AG04450 (cell line): ENCODE measurements around the gene ZNF777. TPM values are rescaled to one million over a fixed set of nuclear protein-coding genes. Genes with fewer than 3 reads are reported as not detected.

Experiments
- CTCF ChIA-PET: fragments of 300-600, 350-600 bp; formaldehyde crosslinking; extraction: SDS; loops from one replicate; lab custom pipeline; 2022; ENCODE audit warnings: antibody characterized with exemption, inconsistent platforms; lab: Charles Lee
- POLR2A ChIA-PET: fragments of 350-600 bp; formaldehyde crosslinking; extraction: SDS; loops from one replicate; lab custom pipeline; 2021; ENCODE audit warnings: antibody characterized with exemption, inconsistent platforms; lab: Yijun Ruan, JAX
- DNase-seq: peaks from one replicate; pipeline ENCODE4 v3.0.0-alpha.2; 2011; ENCODE audit warnings: low read depth, low spot score
- H3K27ac ChIP-seq: one replicate; pipeline ENCODE4 v1.5.1; 2012; ENCODE audit warnings: low read depth, low read length, control low read depth
- H3K27me3 ChIP-seq: one replicate; pipeline ENCODE4 v1.6.0; 2012; ENCODE audit warnings: low read length; ENCODE audit not compliant: control insufficient read depth, insufficient read depth
- H3K4me3 ChIP-seq: 2 replicates; pipeline ENCODE4 v1.5.1; 2011; ENCODE audit warnings: mild to moderate bottlenecking, low read depth, low read length, control low read depth
- H3K9me3 ChIP-seq: 2 replicates; pipeline ENCODE4 v1.5.1; 2012; ENCODE audit warnings: low read length; ENCODE audit not compliant: control insufficient read depth, insufficient read depth
- CTCF ChIP-seq: IDR thresholded peaks from 2 replicates; pipeline ENCODE4 v1.5.1; 2011; ENCODE audit warnings: low read depth, low read length, control low read depth, inconsistent platforms
- polyA minus RNA-seq: library from RNA; depleted of rRNA, polyadenylated mRNA; stranded (reverse); fragments of >200 nt; gene quantifications from 2 replicates; pipeline ENCODE4 v1.2.3, GENCODE V29; 2011; rRNA and poly(A)+ RNA removed
- polyA plus RNA-seq: library from polyadenylated mRNA; depleted of rRNA; stranded (reverse); fragments of >200 nt; gene quantifications from 2 replicates; pipeline ENCODE4 v1.2.3, GENCODE V29; 2011; rRNA removed

Gene ZNF777
- polyA plus RNA-seq (3.4 and 3.8 TPM in 2 replicates), polyA minus RNA-seq (6.3 and 7.2 TPM in 2 replicates)

GRCh38 chr7:149460493-149461277, at the start of gene ZNF777:
TSS of gene ZNF777 (minus strand) at chr7:149461062. CDS start at chr7:149456022, 5,040 bp downstream.
- DNase-seq = peak; percentile 60
- peak within 1 kb of the TSS; percentile 67 for H3K4me3 ChIP-seq
- TF ChIP-seq CTCF = peak; percentile 52
- no peak within 1 kb of the TSS for H3K27ac ChIP-seq
- ChIA-PET POLR2A (interaction anchor here (0.6 to 1.7 kb wide), 4 partner anchors 14 to 151 kb away, joined by 3 to 12 read pairs (median 4); no protein-coding TSS in a partner anchor), CTCF (interaction anchor here (0.7 to 1.3 kb wide), 6 partner anchors 14 to 53 kb away, joined by 3 to 5 read pairs (median 3); no protein-coding TSS in a partner anchor)
- peaks cover 6% of the 10 kb centered on the region for H3K27me3 ChIP-seq
- H3K9me3 ChIP-seq = no peaks in the 10 kb centered on the region

DNA sequence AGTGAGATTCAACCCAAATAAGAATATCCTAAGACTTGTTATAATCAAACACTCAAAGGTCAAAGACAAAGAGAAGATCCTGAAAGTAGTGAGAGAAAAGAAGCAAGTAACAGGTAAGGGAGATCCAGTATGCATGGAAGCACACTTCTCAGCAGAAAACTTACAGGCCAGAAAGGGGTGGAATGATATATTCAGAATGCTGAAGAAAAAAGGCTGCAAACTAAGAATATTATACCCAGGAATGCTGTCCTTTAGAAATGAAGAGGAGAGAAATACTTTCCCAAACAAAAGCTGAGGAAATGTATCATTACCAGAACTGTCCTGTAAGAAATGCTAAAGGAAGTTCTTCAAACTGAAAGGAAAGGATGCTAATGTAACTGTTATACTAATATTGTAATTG, 49.4 kb upstream of the ZNF777 start:
- POLR2A ChIA-PET = no interaction called here

DNA sequence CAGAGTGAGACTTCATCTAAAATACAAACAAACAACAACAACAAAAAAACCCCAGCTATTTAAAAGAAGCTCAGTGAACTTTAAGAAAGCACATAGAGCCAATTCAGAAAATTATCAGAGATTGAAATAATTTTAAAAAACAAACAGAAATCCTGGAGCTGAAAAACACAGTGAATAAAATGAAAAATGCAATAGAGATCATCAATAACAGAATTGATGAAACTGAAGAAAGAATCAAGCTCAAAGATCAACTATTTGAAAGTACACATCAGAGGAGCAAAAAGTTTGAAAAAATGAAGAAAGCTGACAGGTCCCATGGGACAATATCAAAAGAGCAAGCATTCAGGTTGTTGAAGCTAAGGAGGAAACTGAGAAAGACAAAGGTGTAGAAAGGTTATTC, 48.9 kb upstream of the ZNF777 start:
- Histone ChIP-seq H3K27ac (no peak overlapping the region), H3K4me3 (no peak overlapping the region), H3K9me3 (peaks cover 3% of the 10 kb centered on the region), H3K27me3 (no peaks in the 10 kb centered on the region)
- ChIA-PET CTCF (no interaction called here), POLR2A (no interaction called here)
- no peak for TF ChIP-seq CTCF
- no peak for DNase-seq

More for the DNA sequence above, 49.4 kb upstream of the ZNF777 start:
- H3K9me3 ChIP-seq = peaks cover 3% of the 10 kb centered on the region
- CTCF ChIA-PET = no interaction called here
- TF ChIP-seq CTCF = no peak
- DNase-seq = no peak
- no peaks in the 10 kb centered on the region for H3K27me3 ChIP-seq
- H3K27ac ChIP-seq = no peak overlapping the region
- H3K4me3 ChIP-seq = no peak overlapping the region

DNA sequence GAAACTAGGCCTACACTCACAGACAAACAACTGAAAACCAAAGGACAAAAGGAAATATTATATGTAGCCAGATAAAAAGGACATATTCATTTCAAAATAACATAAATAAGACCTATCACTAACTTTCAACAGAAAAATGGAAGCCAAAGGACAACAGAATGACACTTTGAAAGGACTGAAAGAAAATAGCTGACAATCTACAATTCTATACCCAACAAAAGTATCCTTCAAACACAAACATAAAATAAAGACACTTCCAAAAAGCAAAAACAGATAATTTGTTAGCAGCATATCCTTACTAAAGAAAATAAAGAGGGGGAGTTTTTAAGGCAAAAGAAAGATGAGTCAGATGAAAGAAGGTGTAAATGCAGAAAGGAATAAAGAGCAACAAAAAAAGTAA, 44.7 kb upstream of the ZNF777 start:
- H3K27ac ChIP-seq = no peak overlapping the region
- H3K27me3 ChIP-seq = peaks cover 11% of the 10 kb centered on the region
- POLR2A ChIA-PET = no interaction called here
- H3K9me3 ChIP-seq = peaks cover 4% of the 10 kb centered on the region
- no peak for TF ChIP-seq CTCF
- H3K4me3 ChIP-seq = no peak overlapping the region
- no peak for DNase-seq
- CTCF ChIA-PET = no interaction called here

GRCh38 chr7:149501651-149502050, 40.8 kb upstream of the ZNF777 start:
- no peak for DNase-seq
- CTCF ChIA-PET = no interaction called here
- POLR2A ChIA-PET = no interaction called here
- peaks cover 15% of the 10 kb centered on the region for H3K27me3 ChIP-seq
- peaks cover 5% of the 10 kb centered on the region; the same call in 1 of the 2 replicates for H3K9me3 ChIP-seq
- H3K27ac ChIP-seq = no peak overlapping the region
- no peak for TF ChIP-seq CTCF
- no peak overlapping the region for H3K4me3 ChIP-seq
